Stimulated activated CD8-positive, alpha-beta memory T cell treated with anti-CD3 and anti-CD28 coated beads, Interleukin-12 subunit alpha, Interleukin-12 subunit beta, amount 100 ng/mL, for 4 hours (primary cell): ENCODE measurements around the gene PSMG2.
"Not testable (repeated sequence)": the region's sequence is repeated elsewhere in the genome, so short reads cannot be mapped to it uniquely, and the experiment has no call there.

ENCODE experiments used
- DNase-seq: peaks from one replicate; pipeline ENCODE4 v3.0.0-alpha.2; 2020; ENCODE audit warnings: low read depth

Gene PSMG2

DNA sequence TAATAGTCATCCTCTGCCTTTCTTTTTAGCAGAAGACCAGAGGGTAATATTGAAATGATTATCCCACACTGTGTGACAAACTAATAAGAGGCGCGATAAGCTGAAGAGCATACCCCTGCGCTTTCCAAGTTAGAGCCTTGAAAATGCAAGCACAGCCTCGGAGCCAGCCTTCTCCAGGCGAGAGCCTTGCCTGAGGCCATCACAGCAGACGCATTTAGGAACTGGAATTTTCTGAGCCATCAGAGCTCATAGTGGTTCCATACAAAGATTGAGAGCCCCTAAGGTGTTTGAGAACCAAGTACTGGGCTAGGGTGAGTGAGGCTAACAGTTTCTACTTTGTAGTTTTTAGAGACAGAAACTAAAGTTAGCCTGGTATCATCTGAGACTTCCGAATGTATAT is 19.9 kb downstream of the PSMG2 start:
- DNase-seq: no peak

DNA sequence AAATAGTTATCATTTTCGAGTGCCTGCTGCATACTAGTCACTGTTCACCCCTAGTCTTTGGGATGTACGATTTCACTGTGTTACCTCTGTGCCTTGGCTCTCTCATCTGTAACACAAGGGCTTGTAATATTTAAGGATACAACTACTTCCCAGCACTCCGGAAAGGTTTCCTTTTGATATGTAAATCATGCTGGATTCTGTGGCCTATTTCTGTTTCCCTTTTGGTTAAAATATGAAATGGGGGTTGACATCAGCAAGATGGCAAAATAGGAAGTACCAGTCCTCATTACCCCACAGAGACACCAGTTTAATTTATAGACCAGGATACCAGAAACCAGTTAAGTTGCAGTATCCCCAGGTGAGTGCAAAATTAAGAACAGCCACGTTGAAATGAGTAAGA is 23.5 kb downstream of the PSMG2 start:
- no peak for DNase-seq

- DNase-seq: no peak
These were observed 24.1 kb downstream of the PSMG2 start for GRCh38 chr18:12726774-12727550.

- DNase-seq: no peak
These were observed 34.5 kb downstream of the PSMG2 start for GRCh38 chr18:12737243-12737902.

GRCh38 chr18:12741351-12741750 is 38.5 kb downstream of the PSMG2 start:
- DNase-seq: no peak

- DNase-seq: no peak
These were observed 39.6 kb downstream of the PSMG2 start for GRCh38 chr18:12742453-12742852.

GRCh38 chr18:12744103-12744502 is 41.3 kb downstream of the PSMG2 start:
- no peak for DNase-seq

- no peak for DNase-seq
These were observed 42.4 kb downstream of the PSMG2 start for GRCh38 chr18:12745095-12745795.

DNA sequence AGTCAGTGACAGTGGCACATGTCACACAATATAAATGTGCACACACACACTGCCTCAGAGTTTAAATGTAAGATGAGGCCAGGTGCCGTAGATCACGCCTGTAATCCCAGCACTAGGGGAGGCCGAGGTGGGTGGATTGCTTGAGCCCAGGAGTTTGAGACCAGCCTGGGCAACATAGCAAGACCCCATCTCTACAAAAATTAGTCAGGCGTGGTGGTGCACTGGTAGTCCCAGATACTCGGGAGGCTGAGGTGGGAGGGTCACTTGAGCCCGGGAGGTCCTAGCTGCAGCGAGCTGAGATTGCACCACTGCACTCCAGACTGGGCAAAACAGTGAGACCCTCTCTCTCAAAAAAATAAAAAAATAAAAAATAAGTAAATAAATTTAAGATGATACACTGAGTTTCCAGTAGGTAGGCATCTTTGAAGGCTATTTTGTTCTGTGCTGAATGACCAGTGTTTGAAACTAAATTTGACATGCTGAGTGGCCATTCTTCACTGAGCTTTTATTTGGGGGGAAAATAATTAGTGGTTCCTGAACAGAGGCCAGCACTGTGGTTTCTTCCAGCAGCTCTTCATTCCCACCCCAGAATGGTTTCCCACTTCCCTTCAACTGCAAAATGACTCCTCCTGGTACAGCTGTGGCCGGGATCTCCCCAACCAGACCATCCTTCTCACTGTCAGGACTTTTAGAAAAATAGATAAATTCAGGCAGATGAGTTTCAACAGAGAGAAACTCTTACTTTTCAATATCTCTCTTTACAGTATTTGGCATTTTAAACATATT is 44.9 kb downstream of the PSMG2 start:
- no peak for DNase-seq

DNA sequence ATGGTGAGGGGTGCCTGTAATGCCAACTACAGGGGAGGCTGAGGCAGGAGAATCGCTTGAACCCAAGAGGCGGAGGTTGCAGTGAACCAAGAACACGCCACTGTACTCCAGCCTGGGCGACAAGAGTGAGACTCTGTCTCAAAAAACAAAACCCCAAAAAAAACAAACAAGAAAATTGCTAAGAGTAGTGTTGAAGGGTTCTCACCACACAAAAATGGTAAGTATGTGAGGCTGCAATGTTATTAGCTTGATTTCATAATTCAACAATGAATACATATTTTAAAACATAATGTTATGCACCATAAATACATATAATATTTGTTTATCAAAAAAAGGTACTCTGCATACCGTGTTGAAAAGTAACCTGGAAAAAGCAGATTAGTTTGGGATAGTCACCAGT is 45.8 kb downstream of the PSMG2 start:
- no peak for DNase-seq

DNA sequence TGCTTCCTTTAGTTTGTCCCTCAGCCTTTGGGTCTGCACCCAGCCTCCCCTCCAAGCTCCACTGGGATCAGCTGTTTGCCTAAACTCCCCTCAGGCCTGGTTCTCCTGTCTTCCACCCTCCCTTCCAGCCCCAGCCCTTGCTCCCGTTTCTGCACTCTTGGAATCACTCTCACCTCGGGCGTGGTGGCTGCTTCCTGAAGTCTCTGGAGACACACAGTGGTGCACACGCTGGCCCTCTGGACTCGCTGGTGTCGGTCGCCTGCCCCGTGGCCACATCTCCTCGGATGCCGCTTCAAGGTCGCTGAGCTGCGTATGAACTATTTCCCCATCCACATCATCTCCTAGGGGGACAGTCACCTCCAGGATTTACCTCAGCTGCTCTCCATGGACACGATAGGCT is 46.3 kb downstream of the PSMG2 start:
- DNase-seq: no peak

DNA sequence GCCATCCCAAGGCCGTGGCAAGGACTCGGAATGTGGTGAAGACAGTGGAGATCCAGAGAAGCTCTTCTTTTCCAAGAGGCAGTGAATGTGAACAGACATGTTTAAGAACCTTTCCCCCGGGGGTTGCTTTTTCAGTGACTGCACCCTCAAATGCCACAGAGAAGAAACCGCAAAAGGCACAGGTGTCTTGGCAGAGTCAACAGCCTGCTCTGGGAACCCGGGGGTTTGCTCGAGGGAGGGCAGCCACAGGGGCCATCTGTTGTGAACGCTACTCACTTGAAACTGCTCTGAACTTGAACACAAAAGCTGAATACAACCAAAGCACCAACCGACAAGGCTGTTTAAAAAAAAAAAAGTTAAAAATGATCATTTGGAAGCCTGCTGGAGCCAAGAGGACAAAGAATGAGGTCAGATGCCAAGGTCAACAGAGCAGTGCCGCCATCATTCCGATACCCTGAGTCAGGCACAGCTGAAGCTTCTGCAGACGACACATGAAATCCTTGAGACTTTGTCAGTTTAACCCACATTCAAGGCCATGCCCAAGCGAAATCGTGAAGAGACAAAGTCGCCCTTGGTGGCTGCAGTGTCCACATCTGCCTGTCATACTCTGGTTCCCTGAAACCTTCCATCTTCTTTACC is 47.4 kb downstream of the PSMG2 start:
- DNase-seq: no peak

DNA sequence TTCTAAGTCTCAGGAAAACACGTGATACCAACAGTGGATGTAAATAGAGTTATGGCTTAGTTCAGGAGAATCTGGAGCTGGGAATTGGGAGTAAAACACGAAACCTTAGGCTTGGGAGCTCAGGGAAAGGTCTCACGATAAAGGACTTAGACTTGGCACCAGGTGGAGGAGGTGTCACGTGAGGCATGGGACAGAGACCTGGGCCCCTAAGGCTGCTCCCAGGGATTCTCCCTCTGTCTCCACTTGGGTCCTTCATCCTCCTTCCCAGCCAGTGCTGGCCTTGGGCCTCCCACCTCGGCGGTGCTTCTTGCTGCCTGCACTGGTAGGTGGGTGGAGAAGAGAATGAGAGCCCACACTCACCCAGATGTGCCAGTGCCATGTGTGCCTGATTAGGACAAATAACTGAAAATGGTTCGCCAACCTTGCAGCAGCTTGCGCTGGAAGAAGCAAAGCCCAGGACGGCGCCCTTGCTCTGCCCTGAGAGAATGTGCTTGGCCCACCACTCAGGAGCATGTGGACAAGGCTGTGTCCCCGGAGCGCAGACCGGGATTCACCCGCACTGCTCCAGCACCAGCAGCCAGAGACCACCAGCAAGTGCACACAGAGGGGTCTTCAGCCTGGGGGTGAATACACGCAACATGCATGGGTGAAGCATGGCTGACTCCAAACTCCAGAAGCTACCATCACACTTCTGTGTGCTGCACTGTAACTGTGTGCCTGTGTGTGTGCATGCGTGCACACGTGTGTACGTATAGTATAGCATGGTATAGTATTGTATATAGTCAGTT is 48.1 kb downstream of the PSMG2 start:
- no peak for DNase-seq

- no peak for DNase-seq
These were observed 48.7 kb downstream of the PSMG2 start for GRCh38 chr18:12751503-12751884.

DNA sequence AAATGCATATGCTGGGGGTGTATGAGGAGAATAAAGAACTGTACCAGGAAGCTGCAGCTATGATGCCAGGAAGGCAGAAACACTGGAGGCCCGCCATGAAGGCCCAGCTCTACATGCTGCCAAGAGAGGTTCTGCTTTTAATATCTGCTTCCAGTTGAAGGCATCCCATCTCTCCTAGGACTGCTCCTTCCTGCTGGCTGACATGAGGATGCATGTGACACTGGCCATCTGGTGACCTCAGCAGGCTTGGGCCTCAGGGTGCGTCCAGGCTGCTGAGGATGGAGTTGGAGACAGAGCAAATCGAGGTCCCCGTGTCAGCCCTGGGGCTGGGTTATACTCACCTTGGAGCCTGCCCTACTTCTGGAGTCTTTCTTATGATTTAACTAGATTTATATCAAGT is 49.0 kb downstream of the PSMG2 start:
- DNase-seq: no peak

DNA sequence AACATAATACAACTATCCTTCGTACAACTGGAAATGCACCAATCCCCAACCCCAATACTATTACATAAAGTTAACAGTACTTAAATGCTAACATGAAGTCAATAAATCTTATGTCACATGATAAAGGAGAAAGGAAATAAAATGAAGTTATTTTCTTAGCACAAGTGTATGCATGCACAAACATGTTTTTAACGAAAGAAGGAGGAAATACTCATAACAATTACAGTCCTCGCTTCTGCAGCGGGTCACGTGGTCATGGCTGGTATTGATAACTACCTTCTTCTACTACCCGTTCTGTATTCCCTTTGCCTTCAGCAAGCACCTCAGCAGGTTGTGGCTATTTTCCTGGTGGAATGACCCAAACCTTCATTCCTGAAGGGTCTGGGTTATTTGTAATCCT is 51.7 kb downstream of the PSMG2 start:
- no peak for DNase-seq

DNA sequence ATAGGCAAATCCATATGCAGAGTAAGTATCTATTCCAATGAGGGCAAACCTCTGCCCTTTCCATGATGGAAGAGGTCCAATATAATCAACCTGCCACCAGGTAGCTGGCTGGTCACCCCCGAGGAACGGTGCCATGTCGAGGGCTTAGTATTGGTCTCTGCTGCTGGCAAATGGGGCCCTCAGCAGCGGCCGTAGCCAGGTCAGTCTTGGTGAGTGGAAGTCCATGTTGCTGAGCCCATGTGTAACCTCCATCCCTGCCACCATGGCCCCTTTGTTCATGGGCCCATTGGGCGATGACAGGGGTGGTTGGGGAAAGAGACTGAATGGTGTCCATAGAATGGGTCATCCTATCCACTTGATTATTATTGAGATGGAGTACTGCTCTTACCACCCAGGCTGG is 52.8 kb downstream of the PSMG2 start:
- not testable (repeated sequence) for DNase-seq

DNA sequence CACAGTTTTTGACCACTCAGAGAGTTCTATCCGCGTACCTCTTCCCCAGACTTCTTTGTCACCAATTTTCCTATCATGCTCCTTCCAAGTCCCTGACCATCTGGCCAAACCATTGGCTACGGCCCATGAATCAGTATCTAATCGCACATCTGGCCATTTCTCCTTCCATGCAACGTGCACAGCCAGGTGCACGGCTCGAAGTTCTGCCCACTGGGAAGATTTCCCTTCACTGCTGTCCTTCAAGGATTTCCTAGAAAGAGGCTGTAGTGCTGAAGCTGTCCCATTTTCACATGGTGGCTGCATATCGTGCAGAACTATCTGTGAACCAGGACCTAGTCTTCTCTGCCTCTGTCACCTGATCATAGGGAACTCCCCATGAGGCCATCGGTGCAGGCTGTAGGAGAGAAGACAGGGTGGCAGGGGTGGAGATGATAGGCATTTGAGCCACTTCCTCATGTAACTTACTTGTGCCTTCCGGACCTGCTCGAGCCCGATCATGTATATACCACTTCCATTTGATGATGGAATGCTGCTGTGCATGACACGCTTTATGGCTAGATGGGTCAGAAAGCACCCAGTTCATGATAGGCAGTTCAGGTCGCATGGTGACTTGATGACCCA is 53.9 kb downstream of the PSMG2 start:
- DNase-seq: not testable (repeated sequence)

DNA sequence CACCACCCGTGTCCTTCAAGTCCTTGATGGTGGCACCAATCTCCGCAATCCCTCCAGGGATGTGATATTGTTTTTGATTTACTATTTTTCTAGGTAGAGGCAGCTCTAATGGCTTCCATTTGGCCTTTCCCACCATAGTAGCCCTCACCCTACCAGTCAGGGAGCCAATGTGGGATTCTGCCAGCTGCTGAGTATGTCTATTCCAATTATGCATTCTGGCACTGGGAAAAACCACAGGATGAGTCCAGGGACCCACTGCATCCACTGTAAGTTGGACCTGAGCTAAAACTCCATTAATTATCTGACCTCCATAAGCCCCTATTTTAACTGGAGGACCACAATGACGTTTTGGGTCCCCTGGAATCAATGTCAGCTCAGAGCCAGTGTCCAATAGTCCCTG is 55.7 kb downstream of the PSMG2 start:
- not testable (repeated sequence) for DNase-seq

- no peak for DNase-seq
These were observed 62.3 kb downstream of the PSMG2 start for GRCh38 chr18:12765126-12765525.

GRCh38 chr18:12765586-12765985 is 62.7 kb downstream of the PSMG2 start:
- DNase-seq: no peak
